ENCODE results near the gene OR2V1.
"Not testable (repeated sequence)": the region's sequence is repeated elsewhere in the genome, so short reads cannot be mapped to it uniquely, and the experiment has no call there.

Gene OR2V1

DNA sequence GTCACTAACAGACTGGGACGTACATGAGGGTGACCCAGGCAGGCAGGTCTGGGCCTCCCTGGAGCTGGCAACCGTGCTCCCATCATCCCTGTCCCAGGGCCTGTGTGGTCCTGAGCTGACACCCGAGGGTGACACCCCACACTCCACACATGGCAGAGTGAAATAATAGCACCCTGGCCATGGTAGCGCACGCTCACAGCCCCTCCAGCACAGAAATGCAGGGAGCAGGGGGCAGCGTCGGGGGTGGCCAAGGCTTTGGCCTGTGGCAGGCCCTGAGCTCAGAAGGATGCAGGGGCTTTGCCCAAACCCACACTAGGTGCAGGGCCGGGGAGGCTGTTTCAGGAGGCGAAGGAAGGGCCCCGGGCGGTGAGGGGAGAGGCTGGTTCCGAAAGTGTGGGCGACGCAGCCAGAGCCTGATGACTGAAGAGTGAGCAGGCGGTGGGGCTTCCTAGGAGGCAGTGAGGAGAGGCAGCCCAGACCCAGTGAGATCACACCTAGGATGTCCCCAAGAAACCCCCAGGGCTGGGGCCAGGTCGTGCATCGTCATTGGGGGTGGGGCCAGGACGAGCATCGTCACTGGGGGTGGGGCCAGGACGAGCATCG lies 29.3 kb upstream of the OR2V1 start:
- peak; percentile 21 to 66 for DNase-seq (ENCODE audit: low read depth in 1 of 2, low spot score in 1 of 2)

- peak; percentile 78 to 95 for DNase-seq (ENCODE audit: low read depth in 1 of 2, low spot score in 1 of 2)
Measured at GRCh38 chr5:181159286-181160151, 28.6 kb upstream of the OR2V1 start.

DNA sequence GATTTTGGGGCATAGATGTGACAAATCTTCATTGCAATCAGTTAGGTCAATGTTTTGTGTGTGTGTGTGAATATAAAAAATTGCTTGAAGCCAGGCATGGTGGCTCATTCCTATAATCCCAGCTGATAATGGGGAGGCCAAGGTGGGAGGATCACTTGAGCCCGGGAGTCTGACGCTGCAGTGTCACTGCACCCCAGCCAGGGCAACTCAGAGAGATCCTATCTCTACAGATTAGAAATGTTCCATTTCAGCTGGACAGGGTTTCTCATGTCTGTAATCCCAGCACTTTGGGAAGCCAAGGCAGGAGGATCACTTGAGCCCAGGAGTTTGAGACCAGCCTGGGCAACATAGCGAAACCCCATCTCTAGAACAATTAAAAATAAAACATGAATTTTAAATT lies 27.9 kb upstream of the OR2V1 start:
- no peak for DNase-seq (ENCODE audit: low read depth in 1 of 2, low spot score in 1 of 2)

- DNase-seq (ENCODE audit: low read depth in 1 of 2, low spot score in 1 of 2) = no peak
Measured at GRCh38 chr5:181156758-181157157, 25.8 kb upstream of the OR2V1 start.

DNA sequence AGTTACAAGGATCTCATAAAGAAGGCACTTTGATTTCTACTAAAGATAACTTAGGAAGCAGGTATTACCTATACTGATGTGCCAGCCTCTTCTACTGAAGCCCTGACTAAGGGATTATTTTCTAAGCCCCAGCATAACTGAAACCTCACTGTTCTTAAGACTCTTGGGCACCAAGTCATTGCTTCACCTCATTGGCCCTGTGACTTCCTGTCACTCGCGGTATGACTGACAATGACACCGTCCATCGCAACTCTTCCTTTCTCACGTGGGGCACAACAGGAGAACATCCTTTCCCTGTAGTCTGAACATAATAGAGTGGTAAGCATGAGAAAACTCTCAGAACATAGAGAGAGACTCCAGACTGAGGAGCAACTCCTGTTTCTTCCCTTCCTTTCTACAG lies 22.8 kb upstream of the OR2V1 start:
- DNase-seq (ENCODE audit: low read depth in 1 of 2, low spot score in 1 of 2) = no peak

GRCh38 chr5:181152406-181152805 lies 21.4 kb upstream of the OR2V1 start:
- no peak for DNase-seq (ENCODE audit: low read depth in 1 of 2, low spot score in 1 of 2)

- no peak for DNase-seq (ENCODE audit: low read depth in 1 of 2, low spot score in 1 of 2)
Measured at GRCh38 chr5:181151146-181151545, 20.2 kb upstream of the OR2V1 start.

DNA sequence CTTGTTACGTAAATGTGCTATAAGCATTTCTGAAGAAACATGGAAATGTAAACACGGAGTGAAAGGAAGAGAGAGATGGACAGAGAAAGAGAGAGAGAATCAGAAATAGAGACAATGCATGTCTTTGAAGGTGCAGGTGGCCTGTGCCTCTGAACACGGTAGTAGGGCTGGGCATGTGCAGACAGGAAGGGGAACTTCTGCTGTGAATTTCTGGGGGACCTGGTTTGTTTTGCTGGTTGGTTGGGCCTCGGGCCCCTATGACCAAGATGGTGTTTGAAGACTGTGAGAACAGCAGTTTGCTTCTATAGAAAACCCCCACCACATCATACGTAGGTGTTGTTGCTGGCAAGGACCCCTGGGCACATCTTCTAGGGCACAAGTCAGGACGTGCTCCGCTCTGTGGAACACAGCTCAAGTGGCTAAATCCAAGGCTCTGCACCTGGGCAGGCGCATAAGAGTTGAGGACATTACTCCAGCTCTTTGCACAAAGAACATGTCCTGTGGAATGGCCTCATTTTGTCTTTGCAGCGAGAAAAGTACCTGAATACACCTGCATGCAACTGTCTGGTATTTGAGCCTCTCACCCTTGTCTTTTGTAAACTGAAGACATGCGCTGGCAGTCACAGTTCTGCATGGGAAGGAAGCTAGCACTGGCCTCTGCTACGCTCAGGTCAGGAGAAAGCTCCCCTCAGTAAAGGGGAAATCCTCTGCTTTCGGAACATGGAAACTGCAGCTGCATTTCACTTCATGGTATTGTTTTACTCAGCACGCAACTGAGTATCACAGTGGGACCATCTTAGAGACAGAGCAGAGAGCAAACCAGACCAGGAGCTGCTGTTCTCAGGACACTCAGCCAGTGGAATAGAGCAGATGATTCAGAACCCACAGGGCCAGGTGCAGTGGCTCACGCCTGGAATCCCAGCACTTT lies 19.1 kb upstream of the OR2V1 start:
- no peak for DNase-seq (ENCODE audit: low read depth in 1 of 2, low spot score in 1 of 2)

GRCh38 chr5:181149355-181149754 lies 18.4 kb upstream of the OR2V1 start:
- no peak for DNase-seq (ENCODE audit: low read depth in 1 of 2, low spot score in 1 of 2)

- DNase-seq (ENCODE audit: low read depth in 1 of 2, low spot score in 1 of 2) = not testable (repeated sequence)
Measured at GRCh38 chr5:181146927-181147636, 16.1 kb upstream of the OR2V1 start, which contains the start of gene OR2V2. TSS of gene OR2V2 (plus strand) at chr5:181147586. CDS start at chr5:181154943, 7,357 bp downstream.

GRCh38 chr5:181145133-181145532 lies 14.2 kb upstream of the OR2V1 start:
- DNase-seq (ENCODE audit: low read depth in 1 of 2, low spot score in 1 of 2) = no peak

DNA sequence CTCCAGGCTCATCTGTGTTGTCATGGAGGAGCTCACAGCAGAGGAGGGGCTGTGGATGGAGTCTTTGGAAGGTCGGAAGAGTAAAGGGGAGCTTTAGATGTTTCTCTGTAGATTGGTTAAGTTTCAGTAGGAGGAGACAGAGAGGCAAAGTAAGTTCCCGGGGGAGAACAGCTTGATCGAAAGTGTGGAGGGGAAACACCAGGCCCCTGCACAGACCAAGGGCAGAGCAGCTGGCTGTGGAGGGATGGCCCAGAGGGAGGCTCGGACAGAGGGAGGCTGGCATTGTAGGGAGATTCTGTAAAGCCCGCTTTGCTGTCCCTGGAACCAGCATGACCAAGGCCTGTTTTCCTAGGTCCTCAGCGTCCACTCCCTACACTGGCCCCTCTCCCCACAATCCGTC lies 11.1 kb upstream of the OR2V1 start:
- DNase-seq (ENCODE audit: low read depth in 1 of 2, low spot score in 1 of 2) = no peak

- DNase-seq (ENCODE audit: low read depth in 1 of 2, low spot score in 1 of 2) = no peak
Measured at GRCh38 chr5:181140766-181141165, 9.8 kb upstream of the OR2V1 start.

DNA sequence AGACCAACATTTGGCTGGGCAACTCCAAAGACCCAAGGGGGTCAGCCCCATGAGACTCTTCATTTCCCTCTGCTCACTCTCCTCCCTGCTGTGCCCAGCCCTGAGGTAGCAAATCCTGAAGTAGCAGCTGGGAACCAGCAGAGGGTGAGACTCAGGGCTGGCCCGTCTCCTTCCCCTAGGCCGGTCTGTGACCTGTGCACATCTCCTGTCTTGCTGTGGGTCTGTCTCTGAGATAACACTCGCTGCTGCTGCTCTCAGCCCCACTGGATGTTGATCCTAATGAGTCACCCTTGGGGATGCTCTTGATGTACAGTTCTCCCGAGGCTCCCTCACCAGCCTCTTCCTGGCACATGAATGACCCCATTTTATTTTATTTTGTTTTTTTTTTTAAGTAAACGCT lies 7.3 kb upstream of the OR2V1 start:
- DNase-seq (ENCODE audit: low read depth in 1 of 2, low spot score in 1 of 2) = no peak

- no peak for DNase-seq (ENCODE audit: low read depth in 1 of 2, low spot score in 1 of 2)
Measured at GRCh38 chr5:181136361-181136955, 5.5 kb upstream of the OR2V1 start.

- DNase-seq (ENCODE audit: low read depth in 1 of 2, low spot score in 1 of 2) = no peak
Measured at GRCh38 chr5:181134259-181134658, 3.3 kb upstream of the OR2V1 start.

DNA sequence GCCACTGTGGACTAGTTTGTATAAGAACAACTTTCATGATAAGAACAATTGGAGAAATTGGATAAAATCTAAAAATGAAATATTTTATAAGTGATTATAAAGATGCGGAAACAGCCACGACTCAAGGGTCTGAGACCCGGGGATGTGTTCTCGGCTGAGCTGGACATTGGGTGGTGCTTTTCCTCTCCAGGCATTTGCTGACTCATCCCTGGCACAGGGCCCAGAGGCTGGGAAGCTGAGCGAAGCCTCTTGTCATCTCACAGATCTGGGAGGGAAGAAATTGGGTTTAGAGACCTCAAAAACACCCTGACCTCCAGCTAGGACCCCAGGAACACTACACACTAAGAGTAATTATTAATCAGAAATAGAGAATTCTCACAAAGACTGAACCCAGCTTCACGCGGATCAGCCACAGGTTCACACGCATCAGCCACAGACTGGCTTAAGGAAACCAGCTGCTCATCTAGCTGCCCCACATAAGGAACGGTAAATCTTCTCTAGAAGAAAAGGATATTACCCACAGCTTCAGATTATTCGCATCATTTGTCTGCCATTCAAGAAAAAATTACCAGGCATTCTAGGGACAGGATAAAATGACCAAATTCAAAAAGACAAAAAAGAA lies 2.8 kb upstream of the OR2V1 start:
- DNase-seq (ENCODE audit: low read depth in 1 of 2, low spot score in 1 of 2) = no peak

- DNase-seq (ENCODE audit: low read depth in 1 of 2, low spot score in 1 of 2) = no peak
Measured at GRCh38 chr5:181133083-181133482, 2.1 kb upstream of the OR2V1 start.

DNA sequence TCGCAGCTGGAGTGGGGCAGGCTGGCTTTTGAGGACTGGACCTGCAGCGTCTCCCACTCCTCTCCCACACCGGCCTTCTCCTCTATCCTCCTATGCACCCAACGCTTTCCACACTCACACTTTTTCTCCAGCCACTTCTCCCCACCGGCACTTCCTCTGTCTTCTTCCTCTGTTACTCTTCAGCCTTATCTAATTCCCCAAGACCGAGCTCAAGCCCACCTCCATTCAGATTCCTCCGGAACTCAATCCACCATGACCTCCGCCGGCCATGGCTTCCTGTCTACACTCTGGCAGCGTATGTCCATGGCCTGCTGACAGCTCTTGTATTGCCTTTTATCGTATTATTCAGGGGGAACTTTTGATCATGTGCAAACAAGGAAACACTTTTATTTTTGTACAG lies 545 bp upstream of the OR2V1 start:
- no peak for DNase-seq (ENCODE audit: low read depth in 1 of 2, low spot score in 1 of 2)

DNA sequence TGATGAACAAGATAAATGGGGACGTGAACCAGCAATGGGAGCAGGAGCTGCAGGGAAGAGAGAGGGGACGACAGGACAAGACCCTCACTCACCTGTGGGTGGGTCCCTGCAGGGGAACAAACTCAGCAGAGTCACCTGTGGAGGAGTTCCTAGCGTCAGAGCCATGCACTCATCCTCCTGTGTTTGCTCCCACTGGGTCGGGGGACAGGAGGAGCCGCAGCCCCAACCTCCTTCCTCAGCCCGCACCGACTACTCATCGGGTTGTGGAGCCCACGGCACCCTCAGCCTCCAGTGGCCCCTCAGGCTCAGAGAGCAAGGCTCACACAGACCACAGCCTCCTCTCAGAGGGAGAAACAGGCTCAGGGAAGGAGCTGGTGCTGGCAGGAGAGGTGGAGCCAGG lies 888 bp downstream of the OR2V1 start:
- DNase-seq (ENCODE audit: low read depth in 1 of 2, low spot score in 1 of 2) = not testable (repeated sequence)

Measured in activated T-helper 1 cell treated with anti-CD3 and anti-CD28 coated beads, Interleukin-2, amount 50 U/mL, for 16 hours (primary cell).